GM13977 (cell line): ENCODE results near the gene USHBP1.
"Not testable (repeated sequence)": the region's sequence is repeated elsewhere in the genome, so short reads cannot be mapped to it uniquely, and the experiment has no call there.

ENCODE experiments used
- DNase-seq: peaks from one replicate; pipeline ENCODE4 v3.0.0; 2012; ENCODE audit warnings: low spot score
- in situ Hi-C: fragments of 300-500 bp; cut with MboI; formaldehyde crosslinking; loops from one replicate; pipeline ENCODE4 v1.12.0; 2022; ENCODE audit warnings: low sequenced_read_pairs, low pct_unique_long_range_greater_than_20kb, mixed read lengths, inconsistent platforms; ENCODE audit not compliant: unreplicated experiment
- TF ChIP-seq, protein P1 (sequence below): IDR thresholded peaks from 2 replicates; pipeline ENCODE4 v1.5.1; 2012; ENCODE audit warnings: mild to moderate bottlenecking, control low read depth; ENCODE audit not compliant: insufficient read depth; ENCODE audit errors: extremely low read depth, missing control alignments

The USHBP1 gene

DNA sequence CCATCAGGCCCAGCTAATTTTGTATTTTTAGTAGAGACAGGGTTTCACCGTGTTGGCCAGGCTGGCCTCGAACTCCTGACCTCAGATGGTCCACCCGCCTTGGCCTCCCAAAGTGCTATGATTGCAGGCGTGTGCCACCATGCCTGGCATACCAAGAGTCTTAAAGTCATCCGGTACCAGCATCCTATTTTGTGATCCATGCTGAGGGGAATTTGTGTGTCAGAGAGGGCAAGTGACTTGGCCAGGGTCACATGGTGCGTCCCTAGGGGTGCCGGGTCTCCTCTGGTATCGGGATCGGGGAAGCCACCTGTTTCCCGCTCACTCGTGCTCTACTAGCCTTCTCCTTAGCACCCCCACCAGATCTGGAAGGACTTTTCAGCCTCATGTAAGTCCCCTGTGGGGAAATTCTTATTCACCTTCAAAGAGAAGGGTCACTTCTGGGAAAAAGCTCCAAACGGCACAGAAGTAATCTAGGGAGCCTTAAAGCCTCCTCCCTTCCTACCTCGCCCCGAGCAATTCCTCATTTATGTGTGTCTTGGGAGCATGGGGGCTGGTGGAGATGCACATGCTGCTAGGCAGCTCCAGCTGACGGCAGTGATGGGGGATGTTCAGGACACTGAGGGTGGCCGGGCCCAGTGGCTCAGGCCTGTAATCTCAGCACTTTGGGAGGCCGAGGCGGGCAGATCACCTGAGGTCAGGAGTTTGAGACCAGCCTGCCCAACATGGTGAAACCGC lies 11.1 kb upstream of the USHBP1 start:
- TF ChIP-seq, protein P1, sequence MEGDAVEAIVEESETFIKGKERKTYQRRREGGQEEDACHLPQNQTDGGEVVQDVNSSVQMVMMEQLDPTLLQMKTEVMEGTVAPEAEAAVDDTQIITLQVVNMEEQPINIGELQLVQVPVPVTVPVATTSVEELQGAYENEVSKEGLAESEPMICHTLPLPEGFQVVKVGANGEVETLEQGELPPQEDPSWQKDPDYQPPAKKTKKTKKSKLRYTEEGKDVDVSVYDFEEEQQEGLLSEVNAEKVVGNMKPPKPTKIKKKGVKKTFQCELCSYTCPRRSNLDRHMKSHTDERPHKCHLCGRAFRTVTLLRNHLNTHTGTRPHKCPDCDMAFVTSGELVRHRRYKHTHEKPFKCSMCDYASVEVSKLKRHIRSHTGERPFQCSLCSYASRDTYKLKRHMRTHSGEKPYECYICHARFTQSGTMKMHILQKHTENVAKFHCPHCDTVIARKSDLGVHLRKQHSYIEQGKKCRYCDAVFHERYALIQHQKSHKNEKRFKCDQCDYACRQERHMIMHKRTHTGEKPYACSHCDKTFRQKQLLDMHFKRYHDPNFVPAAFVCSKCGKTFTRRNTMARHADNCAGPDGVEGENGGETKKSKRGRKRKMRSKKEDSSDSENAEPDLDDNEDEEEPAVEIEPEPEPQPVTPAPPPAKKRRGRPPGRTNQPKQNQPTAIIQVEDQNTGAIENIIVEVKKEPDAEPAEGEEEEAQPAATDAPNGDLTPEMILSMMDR: no peak
- in situ Hi-C loops: no loop called here

GRCh38 chr19:17274892-17275291 lies 10.3 kb upstream of the USHBP1 start:
- DNase-seq, in situ Hi-C loops: not testable (repeated sequence)

More for the DNA sequence above, 11.1 kb upstream of the USHBP1 start:
- no peak for DNase-seq

DNA sequence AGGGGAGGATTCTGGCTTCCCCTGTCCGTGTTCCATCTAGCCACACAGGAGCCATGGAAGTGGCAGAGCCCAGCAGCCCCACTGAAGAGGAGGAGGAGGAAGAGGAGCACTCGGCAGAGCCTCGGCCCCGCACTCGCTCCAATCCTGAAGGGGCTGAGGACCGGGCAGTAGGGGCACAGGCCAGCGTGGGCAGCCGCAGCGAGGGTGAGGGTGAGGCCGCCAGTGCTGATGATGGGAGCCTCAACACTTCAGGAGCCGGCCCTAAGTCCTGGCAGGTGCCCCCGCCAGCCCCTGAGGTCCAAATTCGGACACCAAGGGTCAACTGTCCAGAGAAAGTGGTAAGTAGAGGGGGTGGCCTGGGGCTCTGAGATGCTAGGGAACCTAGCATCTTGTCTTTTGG lies 4.2 kb upstream of the USHBP1 start:
- no peak for DNase-seq
- in situ Hi-C loops: no loop called here
- TF ChIP-seq, protein P1: no peak

DNA sequence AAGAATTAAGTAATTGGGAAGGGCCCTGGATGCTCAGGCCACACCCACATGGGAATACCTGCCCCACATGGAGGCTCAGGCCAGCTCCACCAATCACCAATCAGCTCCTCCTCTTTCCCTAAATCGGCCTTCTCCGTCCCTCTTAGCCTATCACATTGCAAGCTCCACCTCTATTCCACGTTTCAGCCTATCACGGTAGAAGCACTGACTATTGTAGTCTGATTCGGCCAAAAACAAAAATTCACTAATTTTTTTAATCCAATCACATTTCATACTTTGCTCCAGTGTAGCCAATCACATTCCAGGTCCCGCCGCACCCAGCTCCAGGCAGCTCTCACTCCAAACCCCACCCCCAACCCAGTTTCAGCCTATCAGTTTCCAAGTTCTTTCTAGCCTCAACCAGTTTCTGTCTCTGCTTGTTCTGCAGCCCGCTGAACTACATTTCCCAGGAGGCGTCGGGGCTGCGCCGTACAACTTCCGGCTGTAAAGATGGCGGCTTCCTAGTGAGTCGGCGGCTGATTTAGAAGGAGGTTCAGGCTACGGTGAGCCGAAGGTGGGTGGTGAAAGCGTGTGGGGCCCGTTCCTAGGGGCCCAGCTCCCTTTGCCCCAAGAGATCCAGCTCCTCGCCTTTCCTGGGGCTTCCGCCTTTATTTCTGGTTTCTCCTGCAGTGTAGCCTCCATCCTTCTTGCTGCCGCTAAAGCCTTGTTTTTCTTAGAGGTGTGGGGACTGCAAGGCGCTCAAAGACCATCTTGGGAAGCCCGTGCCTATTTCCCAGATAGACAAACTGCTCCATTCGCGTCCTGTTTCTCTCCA lies 2.6 kb upstream of the USHBP1 start, which contains the start of gene BABAM1:
Gene BABAM1 (plus strand): TSS at position 469 of the 814 bp plus-strand sequence. CDS start 1,364 bp downstream, outside the sequence.
- in situ Hi-C loops: no loop called here
- TF ChIP-seq, protein P1: no peak
- peak; percentile 99 for DNase-seq

GRCh38 chr19:17266589-17266974 lies 2.0 kb upstream of the USHBP1 start:
- TF ChIP-seq, protein P1: no peak
- in situ Hi-C loops: no loop called here
- DNase-seq: no peak

DNA sequence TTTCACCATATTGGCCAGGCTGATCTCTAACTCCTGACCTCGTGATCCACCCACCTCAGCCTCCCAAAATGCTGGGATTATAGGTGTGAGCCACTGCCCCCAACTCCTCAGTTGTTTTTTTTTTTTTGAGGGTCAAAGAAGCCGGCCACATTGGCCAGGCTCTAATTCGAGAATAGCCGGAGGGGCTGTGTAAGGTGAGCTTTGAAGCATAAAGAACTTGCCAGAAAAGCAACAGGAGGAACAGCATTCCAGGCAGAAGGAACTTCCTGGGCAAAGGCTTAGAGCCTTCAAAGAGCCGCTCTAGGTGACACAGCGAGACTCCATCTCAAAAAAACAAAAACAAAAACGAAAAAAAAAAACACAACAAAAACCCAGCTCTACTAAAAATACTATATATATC lies 1.5 kb upstream of the USHBP1 start:
- in situ Hi-C loops: no loop called here
- TF ChIP-seq, protein P1: no peak
- no peak for DNase-seq
